Measurements from ENCODE around the gene PFKFB3.

DNA sequence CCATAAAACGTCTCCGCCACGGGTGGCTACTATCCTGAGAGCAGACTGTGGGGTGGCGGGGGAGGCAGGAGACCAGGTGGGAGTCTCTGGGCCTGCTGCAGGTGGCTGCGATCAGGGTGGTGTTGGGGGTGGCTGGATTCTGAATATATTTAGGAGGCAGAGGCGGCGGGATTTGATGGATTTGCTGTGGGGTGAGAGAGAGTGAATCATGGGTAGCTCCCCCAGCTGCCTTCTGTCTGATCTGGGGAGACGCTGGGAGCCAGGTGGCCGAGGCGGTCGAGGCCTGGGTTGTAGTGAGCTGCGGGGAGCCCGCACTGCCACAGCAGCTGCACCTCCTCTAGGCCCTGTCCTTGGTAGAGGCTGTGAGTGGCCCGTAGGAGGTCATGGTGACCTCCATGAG, 48.2 kb upstream of the PFKFB3 start:
- no peak for TF ChIP-seq ZNF384 (IDR thresholded peaks at IDR 0.05)
- TF ChIP-seq HDGF (IDR thresholded peaks at IDR 0.05; ENCODE audit: borderline replicate concordance), result no peak
- TF ChIP-seq FOXA1 (IDR thresholded peaks at IDR 0.05), result no peak
- no peak for TF ChIP-seq L3MBTL2 (conservative IDR thresholded peaks at IDR 0.05)
- no peak for TF ChIP-seq FOXK2 (IDR thresholded peaks at IDR 0.05)
- no peak for TF ChIP-seq BHLHE40 (IDR thresholded peaks at IDR 0.05; ENCODE audit: borderline replicate concordance)
- no peak for TF ChIP-seq SP1 (IDR thresholded peaks at IDR 0.05)
